SKM-1 (cell line): ENCODE measurements around the gene CCDC86.

ENCODE experiments used
- DNase-seq: peaks from one replicate; lab custom pipeline; 2025; ENCODE audit not compliant: unreplicated experiment; lab: John Stamatoyannopoulos, UW

The CCDC86 gene

DNA sequence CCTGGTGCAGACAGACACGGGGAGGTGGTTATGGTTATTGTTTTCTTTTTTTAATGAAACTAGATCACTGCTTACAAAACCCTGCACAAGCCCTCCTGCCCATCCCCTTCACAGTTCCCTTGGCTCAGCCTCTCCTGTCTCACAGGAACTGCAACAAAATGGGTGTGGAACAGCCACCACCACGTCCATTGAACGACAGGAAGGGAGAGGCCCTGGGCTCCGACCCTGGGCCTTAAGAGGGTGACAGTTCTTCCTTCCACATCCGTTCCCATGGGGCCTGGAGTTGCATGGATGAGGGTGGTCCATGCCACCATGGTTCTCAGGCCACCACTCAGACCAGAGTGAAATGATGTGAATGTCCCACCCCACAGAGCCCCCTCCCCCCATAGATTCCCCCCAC, 48.8 kb downstream of the CCDC86 start:
- no peak for DNase-seq

- DNase-seq, result no peak
Observed at GRCh38 chr11:60891103-60891741, 49.3 kb downstream of the CCDC86 start.

DNA sequence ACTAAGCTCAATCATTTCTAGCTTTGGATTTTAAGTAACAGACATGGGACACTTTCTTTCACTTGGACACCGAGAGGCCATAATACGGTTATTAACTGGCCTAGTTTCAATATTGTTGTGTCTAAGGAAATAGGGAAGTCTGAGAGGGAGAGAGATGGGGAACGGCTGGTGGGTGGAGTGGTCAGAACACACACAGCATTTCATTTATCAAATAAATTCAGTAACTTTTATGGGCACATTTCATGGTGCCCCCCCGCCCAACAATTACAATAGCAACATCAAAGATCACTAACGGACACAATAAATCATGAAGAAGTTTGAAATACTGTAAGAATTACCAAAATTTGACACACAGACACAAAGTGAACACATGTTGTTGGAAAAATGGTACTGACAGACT, 53.8 kb downstream of the CCDC86 start:
- DNase-seq, result no peak

- DNase-seq, result no peak
Observed at GRCh38 chr11:60897496-60897895, 55.6 kb downstream of the CCDC86 start.

GRCh38 chr11:60899046-60899936, 57.4 kb downstream of the CCDC86 start:
- DNase-seq, result no peak

DNA sequence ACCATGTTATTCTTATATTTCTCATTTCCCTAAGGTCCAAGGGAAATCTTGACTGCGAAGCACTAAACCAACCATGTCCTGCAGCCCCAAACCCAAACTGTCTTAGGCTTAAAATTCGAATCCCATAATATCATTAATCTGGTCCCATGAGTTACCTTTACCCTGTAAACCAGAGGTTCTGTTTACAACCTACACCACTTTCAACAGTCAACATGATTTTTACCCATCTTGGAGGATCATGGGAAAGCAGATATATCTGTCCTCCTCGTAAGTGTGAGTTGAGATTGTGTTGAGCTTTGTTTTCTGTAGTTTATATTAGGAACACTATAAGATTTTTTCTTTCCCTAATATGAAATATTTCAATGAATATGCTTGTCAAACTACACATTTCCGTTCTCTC, 58.1 kb downstream of the CCDC86 start:
- DNase-seq, result no peak
